Measurements from ENCODE around the gene ANKRD12.
"Not testable (repeated sequence)": the region's sequence is repeated elsewhere in the genome, so short reads cannot be mapped to it uniquely, and the experiment has no call there.

DNA sequence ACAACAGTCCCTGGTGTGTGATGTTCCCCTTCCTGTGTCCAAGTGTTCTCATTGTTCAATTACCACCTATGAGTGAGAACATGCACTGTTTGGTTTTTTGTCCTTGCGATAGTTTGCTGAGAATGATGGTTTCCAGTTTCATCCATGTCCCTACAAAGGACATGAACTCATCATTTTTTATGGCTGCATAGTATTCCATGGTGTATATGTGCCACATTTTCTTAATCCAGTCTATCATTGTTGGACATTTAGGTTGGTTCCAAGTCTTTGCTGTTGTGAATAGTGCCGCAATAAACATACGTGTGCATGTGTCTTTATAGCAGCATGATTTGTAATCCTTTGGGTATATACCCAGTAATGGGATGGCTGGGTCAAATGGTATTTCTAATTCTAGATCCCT is 29.3 kb downstream of the ANKRD12 start:
- TF ChIP-seq, protein P1, sequence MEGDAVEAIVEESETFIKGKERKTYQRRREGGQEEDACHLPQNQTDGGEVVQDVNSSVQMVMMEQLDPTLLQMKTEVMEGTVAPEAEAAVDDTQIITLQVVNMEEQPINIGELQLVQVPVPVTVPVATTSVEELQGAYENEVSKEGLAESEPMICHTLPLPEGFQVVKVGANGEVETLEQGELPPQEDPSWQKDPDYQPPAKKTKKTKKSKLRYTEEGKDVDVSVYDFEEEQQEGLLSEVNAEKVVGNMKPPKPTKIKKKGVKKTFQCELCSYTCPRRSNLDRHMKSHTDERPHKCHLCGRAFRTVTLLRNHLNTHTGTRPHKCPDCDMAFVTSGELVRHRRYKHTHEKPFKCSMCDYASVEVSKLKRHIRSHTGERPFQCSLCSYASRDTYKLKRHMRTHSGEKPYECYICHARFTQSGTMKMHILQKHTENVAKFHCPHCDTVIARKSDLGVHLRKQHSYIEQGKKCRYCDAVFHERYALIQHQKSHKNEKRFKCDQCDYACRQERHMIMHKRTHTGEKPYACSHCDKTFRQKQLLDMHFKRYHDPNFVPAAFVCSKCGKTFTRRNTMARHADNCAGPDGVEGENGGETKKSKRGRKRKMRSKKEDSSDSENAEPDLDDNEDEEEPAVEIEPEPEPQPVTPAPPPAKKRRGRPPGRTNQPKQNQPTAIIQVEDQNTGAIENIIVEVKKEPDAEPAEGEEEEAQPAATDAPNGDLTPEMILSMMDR (IDR thresholded peaks at IDR 0.05) = not testable (repeated sequence)
- not testable (repeated sequence) for TF ChIP-seq EP300 (IDR thresholded peaks at IDR 0.05)

Data from tibial nerve (tissue), 4 donors.